ENCODE data around the gene LRRN3. TPM values are rescaled to one million over a fixed set of nuclear protein-coding genes. Genes with fewer than 3 reads are reported as not detected.

The LRRN3 gene
- total RNA-seq, 6 donors from 2014 or later = 0.89 to 5.4 (median 2.6) TPM; not detected in 1

DNA sequence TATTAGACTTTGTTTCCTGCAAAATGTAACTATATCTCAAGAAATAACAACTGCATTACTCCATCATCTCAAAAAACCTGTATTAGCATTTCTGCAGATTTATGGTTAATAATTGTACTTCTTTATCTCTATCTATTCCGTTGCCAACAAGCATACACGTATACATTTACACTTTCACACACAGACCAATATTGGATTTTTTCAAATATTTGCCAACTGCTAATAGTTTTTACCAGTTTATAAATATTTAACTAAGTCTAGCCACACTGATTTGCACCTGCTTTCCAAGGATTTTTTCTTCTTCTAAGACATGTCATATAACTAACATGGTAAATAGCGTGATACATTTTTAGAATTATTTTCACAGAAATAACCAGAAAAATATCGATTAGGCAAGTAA is 12.2 kb downstream of the LRRN3 start:
- ATAC-seq (ENCODE audit: low FRiP score in 2 of 2) = no peak

DNA sequence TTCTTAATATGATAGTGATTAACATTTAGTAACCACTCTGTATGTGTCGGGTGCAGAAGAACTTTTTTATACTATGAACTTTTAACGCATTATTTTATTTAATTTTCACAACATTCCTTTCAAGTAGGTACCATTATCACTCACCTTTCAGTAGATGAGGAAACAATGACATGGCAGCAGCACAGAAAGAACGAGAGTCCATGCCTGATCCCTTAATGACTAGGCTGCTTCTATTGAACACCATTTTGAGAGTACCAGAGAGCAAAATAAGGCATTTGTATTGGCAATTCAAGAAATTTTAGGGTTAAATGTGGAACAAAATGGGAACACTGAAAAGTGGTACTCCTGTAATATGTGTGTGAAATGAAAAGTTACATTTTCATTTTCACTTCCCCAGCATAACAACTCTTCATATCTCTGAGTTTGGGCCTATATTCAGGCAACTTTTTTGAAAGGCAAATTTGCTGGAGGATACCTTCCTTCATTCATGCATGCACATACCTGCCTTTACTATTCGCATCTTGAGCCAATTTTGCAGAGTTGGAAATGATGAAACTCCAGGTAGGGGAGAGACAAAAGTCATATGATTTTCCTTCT is 12.8 kb downstream of the LRRN3 start:
- no peak overlapping the region for H3K27ac ChIP-seq
- DNase-seq (no peak), ATAC-seq (ENCODE audit: low FRiP score in 2 of 2) (no peak)
- no peaks in the 10 kb centered on the region for H3K27me3 ChIP-seq
- peaks cover 0 to 7% (median 5%) of the 10 kb centered on the region in 4 donors for H3K4me1 ChIP-seq
- TF ChIP-seq POLR2A (IDR thresholded peaks at IDR 0.05) (no peak), EP300 (IDR thresholded peaks at IDR 0.05) (no peak)
- H3K9me3 ChIP-seq = no peaks in the 10 kb centered on the region
- no peak overlapping the region for H3K4me3 ChIP-seq
- 89 to 97% methylated on average over 4 of the region's 4 CpGs for WGBS, 2 donors
- H3K36me3 ChIP-seq = no peaks in the 10 kb centered on the region

More for the DNA sequence above, 12.2 kb downstream of the LRRN3 start:
- no peaks in the 10 kb centered on the region for H3K27me3 ChIP-seq
- no peak overlapping the region for H3K27ac ChIP-seq
- no peak overlapping the region for H3K4me3 ChIP-seq
- WGBS, 2 donors = 92% methylated on average over 4 of the region's 4 CpGs
- H3K9me3 ChIP-seq = no peaks in the 10 kb centered on the region
- TF ChIP-seq EP300 (IDR thresholded peaks at IDR 0.05) = no peak
- TF ChIP-seq, protein P1, sequence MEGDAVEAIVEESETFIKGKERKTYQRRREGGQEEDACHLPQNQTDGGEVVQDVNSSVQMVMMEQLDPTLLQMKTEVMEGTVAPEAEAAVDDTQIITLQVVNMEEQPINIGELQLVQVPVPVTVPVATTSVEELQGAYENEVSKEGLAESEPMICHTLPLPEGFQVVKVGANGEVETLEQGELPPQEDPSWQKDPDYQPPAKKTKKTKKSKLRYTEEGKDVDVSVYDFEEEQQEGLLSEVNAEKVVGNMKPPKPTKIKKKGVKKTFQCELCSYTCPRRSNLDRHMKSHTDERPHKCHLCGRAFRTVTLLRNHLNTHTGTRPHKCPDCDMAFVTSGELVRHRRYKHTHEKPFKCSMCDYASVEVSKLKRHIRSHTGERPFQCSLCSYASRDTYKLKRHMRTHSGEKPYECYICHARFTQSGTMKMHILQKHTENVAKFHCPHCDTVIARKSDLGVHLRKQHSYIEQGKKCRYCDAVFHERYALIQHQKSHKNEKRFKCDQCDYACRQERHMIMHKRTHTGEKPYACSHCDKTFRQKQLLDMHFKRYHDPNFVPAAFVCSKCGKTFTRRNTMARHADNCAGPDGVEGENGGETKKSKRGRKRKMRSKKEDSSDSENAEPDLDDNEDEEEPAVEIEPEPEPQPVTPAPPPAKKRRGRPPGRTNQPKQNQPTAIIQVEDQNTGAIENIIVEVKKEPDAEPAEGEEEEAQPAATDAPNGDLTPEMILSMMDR (IDR thresholded peaks at IDR 0.05) = no peak
- TF ChIP-seq POLR2AphosphoS5 (IDR thresholded peaks at IDR 0.05) = no peak
- TF ChIP-seq POLR2A (IDR thresholded peaks at IDR 0.05) = no peak
- H3K4me1 ChIP-seq = peaks cover 0 to 6% (median 4%) of the 10 kb centered on the region in 4 donors
- H3K36me3 ChIP-seq = no peaks in the 10 kb centered on the region
- DNase-seq = no peak

DNA sequence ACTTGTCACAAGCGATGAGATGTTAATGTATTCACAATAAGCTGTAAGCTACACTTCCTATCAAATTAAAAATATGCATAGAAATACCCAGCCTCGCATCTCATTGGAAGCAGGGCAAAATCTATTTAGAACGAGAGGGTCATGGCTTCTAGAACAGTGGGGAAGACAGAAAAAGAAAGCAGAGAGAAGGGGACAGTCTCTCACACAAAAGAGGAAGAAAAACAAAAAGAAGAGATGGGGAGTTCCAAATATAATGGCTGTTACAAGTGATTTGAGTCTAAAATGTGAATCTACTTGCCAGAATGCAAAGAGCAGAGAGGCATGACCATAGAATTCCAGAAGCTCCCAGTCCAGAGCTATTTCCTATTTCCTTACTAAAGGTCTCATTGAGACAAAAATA is 13.8 kb downstream of the LRRN3 start:
- H3K4me3 ChIP-seq = no peak overlapping the region
- ATAC-seq (ENCODE audit: low FRiP score in 2 of 2) (no peak), DNase-seq (no peak)
- no peaks in the 10 kb centered on the region for H3K9me3 ChIP-seq
- WGBS, 2 donors = 88 to 92% methylated on average over 3 of the region's 3 CpGs
- no peak overlapping the region for H3K27ac ChIP-seq
- TF ChIP-seq POLR2A (IDR thresholded peaks at IDR 0.05) = no peak
- no peak for TF ChIP-seq POLR2AphosphoS5 (IDR thresholded peaks at IDR 0.05)
- TF ChIP-seq, protein P1 (IDR thresholded peaks at IDR 0.05) = no peak
- TF ChIP-seq EP300 (IDR thresholded peaks at IDR 0.05) = no peak
- H3K4me1 ChIP-seq = peaks cover 0 to 7% (median 5%) of the 10 kb centered on the region in 4 donors
- no peaks in the 10 kb centered on the region for H3K36me3 ChIP-seq
- no peaks in the 10 kb centered on the region for H3K27me3 ChIP-seq

DNA sequence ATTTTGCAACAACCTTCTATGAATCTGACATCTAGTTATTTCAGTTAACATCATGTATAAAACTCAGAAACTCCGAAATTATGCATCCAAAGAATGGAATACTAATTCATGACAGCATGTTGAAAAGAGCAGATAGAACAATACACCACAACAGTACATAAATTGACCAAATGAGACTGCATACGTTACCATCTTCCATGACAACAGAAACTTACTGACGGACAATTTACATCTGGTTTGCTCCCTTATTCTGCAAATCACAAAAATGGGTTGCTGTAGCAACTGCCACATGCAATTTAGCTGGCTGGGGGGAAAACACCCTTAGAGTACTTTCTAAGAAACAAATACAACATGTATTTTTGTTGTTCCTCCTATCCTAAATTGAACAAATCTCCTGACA is 14.3 kb downstream of the LRRN3 start:
- peaks cover 0 to 7% (median 5%) of the 10 kb centered on the region in 4 donors for H3K4me1 ChIP-seq
- TF ChIP-seq POLR2AphosphoS5 (IDR thresholded peaks at IDR 0.05) (no peak), POLR2A (IDR thresholded peaks at IDR 0.05) (no peak), EP300 (IDR thresholded peaks at IDR 0.05) (no peak)
- TF ChIP-seq, protein P1 (IDR thresholded peaks at IDR 0.05) = no peak
- no peak overlapping the region for H3K27ac ChIP-seq
- H3K4me3 ChIP-seq = no peak overlapping the region
- WGBS, 2 donors = 88 to 89% methylated on average over 3 of the region's 3 CpGs
- ATAC-seq (ENCODE audit: low FRiP score in 2 of 2) (no peak), DNase-seq (no peak)
- no peaks in the 10 kb centered on the region for H3K27me3 ChIP-seq
- H3K9me3 ChIP-seq = no peaks in the 10 kb centered on the region
- H3K36me3 ChIP-seq = no peaks in the 10 kb centered on the region

DNA sequence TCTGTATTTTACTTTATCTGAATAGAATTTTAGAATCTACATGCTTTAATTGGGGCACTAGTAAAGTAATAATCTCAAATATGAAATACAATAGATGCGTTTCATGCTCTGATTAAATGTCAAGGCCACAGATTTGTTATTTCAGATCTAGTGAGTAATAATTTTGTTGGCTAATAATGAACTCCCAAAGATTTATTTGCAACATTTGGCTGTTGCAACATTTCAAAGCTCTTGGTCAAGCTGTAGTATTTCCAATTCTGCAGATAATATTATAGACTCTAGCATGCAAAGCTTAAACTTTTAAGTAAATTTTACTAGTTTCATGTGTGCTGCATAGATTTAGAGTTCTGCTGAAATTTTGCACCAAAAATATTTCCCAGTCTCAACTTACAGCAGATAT is 16.7 kb downstream of the LRRN3 start:
- no peaks in the 10 kb centered on the region for H3K9me3 ChIP-seq
- H3K27ac ChIP-seq = no peak overlapping the region
- H3K4me1 ChIP-seq = peaks cover 0 to 7% (median 5%) of the 10 kb centered on the region in 4 donors
- no peaks in the 10 kb centered on the region for H3K36me3 ChIP-seq
- no peaks in the 10 kb centered on the region for H3K27me3 ChIP-seq
- ATAC-seq (ENCODE audit: low FRiP score in 2 of 2) = no peak
- H3K4me3 ChIP-seq = no peak overlapping the region
- WGBS, 2 donors = 63 to 77% methylated on average over 1 of the region's 1 CpG
- DNase-seq = no peak
- TF ChIP-seq EP300 (IDR thresholded peaks at IDR 0.05) (no peak), POLR2A (IDR thresholded peaks at IDR 0.05) (no peak), POLR2AphosphoS5 (IDR thresholded peaks at IDR 0.05) (no peak)
- TF ChIP-seq, protein P1 (IDR thresholded peaks at IDR 0.05) = no peak

Measured in upper lobe of left lung (tissue), 6 donors.